ENCODE data around the gene TFDP1.

GRCh38 chr13:113635709-113636108, 51.2 kb downstream of the TFDP1 start:
- TF ChIP-seq CTCF (IDR thresholded peaks at IDR 0.05) (no peak), POLR2AphosphoS5 (IDR thresholded peaks at IDR 0.05) (no peak), POLR2A (IDR thresholded peaks at IDR 0.05) (no peak)
